HCT116 (cell line): Measurements from ENCODE around the gene PNMA8C.

Experiments
- ATF3 ChIP-seq: IDR thresholded peaks from 2 replicates; pipeline ENCODE4 v1.6.1; 2012
- POLR2A ChIP-seq: IDR thresholded peaks from 2 replicates; pipeline ENCODE4 v1.7.0; 2011; ENCODE audit warnings: borderline replicate concordance; ENCODE audit not compliant: insufficient read depth, insufficient read length; ENCODE audit errors: extremely low read depth
- POLR2AphosphoS5 ChIP-seq: IDR thresholded peaks from 2 replicates; pipeline ENCODE4 v1.6.1; 2011; ENCODE audit warnings: mild to moderate bottlenecking, low read depth, low read length, moderate library complexity

GRCh38 chr19:46447824-46448223, 19.1 kb upstream of the PNMA8C start:
- TF ChIP-seq POLR2A (no peak), POLR2AphosphoS5 (no peak), ATF3 (no peak)
